Measurements from ENCODE around the gene LRMDA.
"Not testable (repeated sequence)": the region's sequence is repeated elsewhere in the genome, so short reads cannot be mapped to it uniquely, and the experiment has no call there.

The LRMDA gene

DNA sequence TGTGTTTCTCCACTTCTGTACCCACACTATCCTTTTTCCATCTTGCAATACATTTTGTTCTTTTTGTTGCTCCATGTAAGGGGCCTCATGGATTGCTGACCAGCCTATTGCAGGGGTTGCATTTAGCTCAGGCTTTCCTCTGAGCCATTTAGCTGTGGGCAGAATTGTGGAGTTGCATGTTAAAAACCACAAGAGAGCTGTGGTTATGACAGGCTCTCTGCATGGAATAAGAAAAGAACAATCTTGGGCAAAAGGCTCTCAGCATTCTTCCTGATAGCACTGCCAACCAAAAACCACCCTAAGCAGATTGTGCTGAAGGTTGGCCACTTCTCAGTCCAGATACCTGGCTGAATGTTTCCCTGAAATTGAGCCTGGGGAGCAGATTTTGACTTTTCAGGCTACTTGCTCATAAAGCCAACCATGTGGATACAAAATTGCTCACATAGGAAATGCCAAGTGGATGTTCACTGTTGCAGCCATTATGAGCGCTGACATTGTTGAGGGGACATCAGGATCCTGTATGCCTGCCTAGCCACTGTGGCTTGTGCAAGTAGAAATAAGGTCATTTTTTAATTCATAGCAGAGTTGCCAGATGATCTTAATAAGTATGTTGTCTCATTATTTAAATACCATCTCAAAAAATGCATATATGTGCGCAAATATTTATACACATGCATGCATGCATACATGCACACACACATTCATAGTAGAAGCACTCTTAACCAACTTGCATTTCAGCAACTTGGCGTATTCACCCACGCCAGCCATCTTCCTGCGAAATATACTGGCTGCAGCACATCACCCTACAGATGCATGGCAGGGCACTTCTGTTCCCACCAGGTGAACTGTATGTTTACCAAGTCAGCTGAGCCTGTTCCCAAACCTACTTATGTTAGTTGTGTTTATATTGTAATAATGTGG is 695.4 kb downstream of the LRMDA start:
- no peak for DNase-seq (ENCODE audit: low spot score)

- no peak for DNase-seq (ENCODE audit: low spot score)
Measured at GRCh38 chr10:76127984-76128589, 696.7 kb downstream of the LRMDA start.

DNA sequence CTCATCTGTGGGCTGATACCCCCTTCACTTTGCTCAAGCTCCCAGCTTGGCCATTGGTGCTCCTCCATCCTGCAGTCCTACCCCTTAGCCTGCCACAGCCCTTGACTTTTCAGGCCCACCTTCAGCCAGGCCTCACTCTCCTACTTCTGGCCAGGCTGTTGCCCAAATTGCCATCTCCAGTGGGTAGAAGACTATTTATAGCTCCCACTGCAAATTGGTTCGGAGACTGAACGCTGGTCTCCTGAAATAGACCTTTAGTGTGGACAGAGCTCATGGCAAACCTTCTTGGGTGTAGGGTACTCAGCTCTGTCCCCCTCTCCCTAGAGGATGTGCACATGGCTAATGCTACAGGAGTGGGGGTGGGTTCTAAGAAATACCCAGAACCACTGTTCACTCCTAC is 697.8 kb downstream of the LRMDA start:
- DNase-seq (ENCODE audit: low spot score): no peak

- DNase-seq (ENCODE audit: low spot score): no peak
Measured at GRCh38 chr10:76130892-76131291, 699.5 kb downstream of the LRMDA start.

GRCh38 chr10:76133597-76134255 is 702.3 kb downstream of the LRMDA start:
- DNase-seq (ENCODE audit: low spot score): no peak

GRCh38 chr10:76136961-76137360 is 705.5 kb downstream of the LRMDA start:
- no peak for DNase-seq (ENCODE audit: low spot score)

- no peak for DNase-seq (ENCODE audit: low spot score)
Measured at GRCh38 chr10:76138286-76138685, 706.9 kb downstream of the LRMDA start.

GRCh38 chr10:76138906-76139305 is 707.5 kb downstream of the LRMDA start:
- no peak for DNase-seq (ENCODE audit: low spot score)

DNA sequence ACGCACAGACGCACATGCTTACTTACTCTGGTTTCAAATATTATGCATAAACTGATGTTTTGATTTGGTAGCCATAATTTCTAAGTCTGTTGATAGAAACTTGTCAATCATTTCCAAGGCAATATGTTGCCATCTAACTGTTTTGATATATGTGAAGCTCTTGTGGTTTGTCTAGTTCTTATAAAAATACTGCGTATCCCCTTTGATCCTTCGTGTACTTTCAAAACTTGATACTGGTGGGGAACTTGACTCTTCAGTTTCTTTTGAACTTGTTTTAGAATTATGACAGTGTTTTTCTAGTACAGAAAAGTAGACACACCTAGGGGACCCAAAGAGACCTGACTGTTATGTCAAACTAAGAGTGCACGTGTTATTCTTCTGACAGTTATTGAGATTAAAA is 708.0 kb downstream of the LRMDA start:
- no peak for DNase-seq (ENCODE audit: low spot score)

- DNase-seq (ENCODE audit: low spot score): no peak
Measured at GRCh38 chr10:76141376-76141775, 710.0 kb downstream of the LRMDA start.

- DNase-seq (ENCODE audit: low spot score): not testable (repeated sequence)
Measured at GRCh38 chr10:76148217-76148616, 716.8 kb downstream of the LRMDA start.

DNA sequence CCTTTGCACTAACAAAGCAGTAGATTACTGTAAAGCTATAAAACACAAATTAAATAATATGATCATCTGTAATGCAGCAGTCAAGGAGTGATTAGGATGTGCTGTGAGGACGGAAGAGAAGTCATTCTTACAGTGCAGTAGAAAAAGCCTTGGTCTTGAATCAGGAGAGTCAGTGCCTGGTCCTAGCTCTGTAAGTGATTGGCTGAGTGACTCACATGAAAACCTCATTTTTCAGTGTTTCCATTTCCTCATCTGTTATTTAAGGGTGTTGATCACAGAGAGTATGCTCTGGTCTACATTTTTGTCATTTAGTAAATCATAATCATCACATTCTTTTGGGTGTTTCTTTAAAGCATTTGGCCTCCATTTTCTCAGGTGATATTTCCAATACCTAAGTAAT is 717.8 kb downstream of the LRMDA start:
- DNase-seq (ENCODE audit: low spot score): no peak

DNA sequence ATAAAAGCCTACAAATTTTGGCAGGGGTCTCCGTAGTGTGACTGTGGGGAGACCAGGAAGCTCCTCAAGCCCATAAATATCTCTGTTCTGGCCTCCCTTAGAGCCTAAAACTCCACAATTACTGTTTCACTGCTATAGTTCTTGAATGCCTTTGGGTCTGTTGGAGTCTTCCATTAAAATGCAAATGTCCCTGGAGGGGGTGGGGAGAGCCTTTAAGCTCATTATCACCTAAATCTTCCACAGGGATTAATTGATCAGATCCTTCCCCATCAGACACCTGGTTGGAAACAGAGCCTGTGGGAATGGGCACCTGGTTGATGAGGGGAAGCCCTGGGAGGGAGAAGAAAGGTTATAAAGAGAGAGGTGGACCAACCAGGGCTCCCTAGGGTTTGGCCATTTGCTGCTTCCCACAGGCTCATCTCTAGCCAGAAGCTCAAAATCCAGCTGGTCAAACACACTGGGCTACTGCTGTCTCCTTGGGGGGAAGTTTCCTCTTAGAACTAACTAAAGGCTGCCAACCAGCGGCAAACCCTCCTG is 718.2 kb downstream of the LRMDA start:
- DNase-seq (ENCODE audit: low spot score): no peak

GRCh38 chr10:76150139-76150875 is 718.9 kb downstream of the LRMDA start:
- DNase-seq (ENCODE audit: low spot score): no peak

- DNase-seq (ENCODE audit: low spot score): no peak
Measured at GRCh38 chr10:76150876-76151288, 719.5 kb downstream of the LRMDA start.

GRCh38 chr10:76152186-76152585 is 720.8 kb downstream of the LRMDA start:
- DNase-seq (ENCODE audit: low spot score): no peak

- DNase-seq (ENCODE audit: low spot score): no peak
Measured at GRCh38 chr10:76155961-76156360, 724.5 kb downstream of the LRMDA start.

- no peak for DNase-seq (ENCODE audit: low spot score)
Measured at GRCh38 chr10:76160446-76161300, 729.2 kb downstream of the LRMDA start.

DNA sequence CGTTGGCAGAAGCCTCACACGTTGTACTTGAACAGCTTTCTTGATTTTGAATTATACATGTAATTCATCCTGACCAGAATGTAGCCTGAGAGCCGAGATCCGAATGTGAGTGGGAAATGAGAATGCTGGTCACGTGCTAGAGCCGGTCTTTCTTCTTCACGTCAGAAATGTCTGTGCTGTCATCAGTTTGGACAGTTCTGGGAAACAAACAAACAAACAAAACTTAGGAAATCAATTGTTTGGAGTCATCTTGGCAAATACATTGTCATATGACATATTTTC is 729.8 kb downstream of the LRMDA start:
- no peak for DNase-seq (ENCODE audit: low spot score)

- DNase-seq (ENCODE audit: low spot score): no peak
Measured at GRCh38 chr10:76168437-76168836, 737.0 kb downstream of the LRMDA start.

DNA sequence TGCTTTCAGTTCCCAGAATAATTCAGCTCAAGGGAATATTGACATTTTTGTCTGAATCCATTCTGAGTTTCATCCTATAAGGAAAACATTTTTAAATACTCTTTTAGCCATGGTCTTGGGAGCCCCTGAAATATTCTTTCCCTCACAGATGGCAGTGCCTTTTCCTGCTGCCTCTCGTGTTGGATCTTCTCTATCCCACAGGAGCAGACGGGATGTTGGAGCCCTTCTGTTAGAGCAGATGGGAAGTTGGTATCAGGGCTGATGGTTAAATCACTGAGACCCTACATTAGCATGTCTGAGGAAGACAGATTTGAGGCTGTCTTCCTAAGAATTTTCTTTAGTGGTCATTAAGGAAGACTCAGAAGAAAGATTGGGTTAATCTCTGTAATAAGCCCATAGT is 737.8 kb downstream of the LRMDA start:
- no peak for DNase-seq (ENCODE audit: low spot score)

All from CD4-positive, alpha-beta T cell treated with Interleukin-2 at 100 ng/mL for 4 hours (primary cell).